HepG2 (cell line): ENCODE data around the gene NDRG2. TPM values are rescaled to one million over a fixed set of nuclear protein-coding genes. Genes with fewer than 3 reads are reported as not detected.

Experiments used
- ATAC-seq: fragments of 200-7000 bp; cut with Tn5 transposase; 3 replicates; pipeline ENCODE4 v1.9.1; 2020; ENCODE audit warnings: mild to moderate bottlenecking, moderate library complexity
- BruUV-seq: library from RNA; stranded (reverse); fragments of 400-500 nt; replicated peaks from 2 replicates; lab custom pipeline; 2021; lab: Mats Ljungman, UMichigan
- CTCF ChIA-PET: fragments of 300-600 bp; formaldehyde crosslinking; extraction: SDS; loops from one replicate; lab custom pipeline; 2021; ENCODE audit warnings: low total read pairs, inconsistent platforms, low intra/inter-chr PET ratio; lab: Yijun Ruan, JAX
- POLR2A ChIA-PET: fragments of 350-600 bp; sonication (Branson Sonifier 250); formaldehyde crosslinking; loops from one replicate; lab custom pipeline; 2020; ENCODE audit warnings: antibody characterized with exemption, inconsistent platforms; lab: Yijun Ruan, JAX
- DNase-seq: peaks from one replicate; pipeline ENCODE4 v3.0.0-alpha.2; 2015; ENCODE audit warnings: low spot score
- FAIRE-seq: peaks from 3 replicates; lab custom pipeline; 2011; peaks lifted over from hg19 to GRCh38; lab: Jason Lieb, UNC
- H2AFZ ChIP-seq: one replicate; pipeline ENCODE4 v1.6.1; 2011; ENCODE audit warnings: low read length, inconsistent platforms
- H3K27ac ChIP-seq: fragments of 300-600 bp; 3 replicates; pipeline ENCODE4 v1.8.0; 2011; ENCODE audit warnings: mixed run types, mild to moderate bottlenecking, mixed read lengths, low read length, inconsistent platforms; ENCODE audit not compliant: insufficient read depth; ENCODE audit errors: extremely low read length
- H3K27me3 ChIP-seq, 2 experiments: fragments of 200-600 bp in 1 of 2; 2 replicates in 1 of 2; 3 replicates in 1 of 2; pipeline versions ENCODE4 v1.6.0 to v1.8.0; 2011; ENCODE audit warnings: low read length in 2 of 2, mild to moderate bottlenecking in 2 of 2, moderate library complexity in 2 of 2, inconsistent platforms in 1 of 2; ENCODE audit not compliant: insufficient read depth in 2 of 2, control insufficient read depth in 1 of 2
- H3K36me3 ChIP-seq, 2 experiments: fragments of 200-600 bp in 1 of 2; replicated peaks in 1 of 2; 2 replicates in 1 of 2; 3 replicates in 1 of 2; pipeline versions ENCODE4 v1.5.1 to v1.8.0; 2011; ENCODE audit warnings: low read length in 2 of 2, inconsistent platforms in 1 of 2; ENCODE audit not compliant: insufficient read depth in 2 of 2, control insufficient read depth in 1 of 2
- H3K4me1 ChIP-seq: 2 replicates; pipeline ENCODE4 v1.5.1; 2012; ENCODE audit warnings: low read length, inconsistent platforms; ENCODE audit not compliant: insufficient read depth
- H3K4me2 ChIP-seq: 2 replicates; pipeline ENCODE4 v1.6.0; 2011; ENCODE audit warnings: low read depth, low read length, inconsistent platforms
- H3K4me3 ChIP-seq, 3 experiments: fragments of 200-600 bp in 1 of 3; sonication (generic), shearing (Covaris generic) in 1 of 3; replicated peaks in 1 of 3; 2 replicates each; pipeline ENCODE4 v1.5.1; 2011 to 2016; ENCODE audit warnings: low read length in 3 of 3, inconsistent platforms in 2 of 3, low read depth in 2 of 3, mild to moderate bottlenecking in 2 of 3, control low read depth in 1 of 3, mixed read lengths in 1 of 3; ENCODE audit not compliant: insufficient read depth in 1 of 3
- H3K79me2 ChIP-seq: one replicate; pipeline ENCODE4 v1.6.1; 2011; ENCODE audit warnings: low read length, inconsistent platforms; ENCODE audit not compliant: insufficient read depth
- H3K9ac ChIP-seq: 2 replicates; pipeline ENCODE4 v1.6.0; 2011; ENCODE audit warnings: mild to moderate bottlenecking, low read depth, low read length, inconsistent platforms; ENCODE audit not compliant: insufficient read depth
- H3K9me3 ChIP-seq: 2 replicates; pipeline ENCODE4 v1.5.1; 2012; ENCODE audit warnings: mild to moderate bottlenecking, low read length
- H4K20me1 ChIP-seq: 2 replicates; pipeline ENCODE4 v1.6.0; 2011; ENCODE audit warnings: inconsistent platforms, mild to moderate bottlenecking, low read length, moderate library complexity; ENCODE audit not compliant: insufficient read depth
- FOXJ3 ChIP-seq: sonication (generic); formaldehyde crosslinking; IDR thresholded peaks from 2 replicates; pipeline ENCODE4 v1.4.0; 2020; ENCODE audit warnings: missing genetic modification reagents, mild to moderate bottlenecking, borderline replicate concordance
- GABPA ChIP-seq, 2 experiments: IDR thresholded peaks; 2 replicates each; pipeline ENCODE4 v1.6.1; 2011 to 2016; ENCODE audit warnings: low read depth in 2 of 2, low read length in 1 of 2, missing biosample characterization in 1 of 2, missing genetic modification characterization in 1 of 2
- HDAC1 ChIP-seq: sonication (generic); formaldehyde crosslinking; IDR thresholded peaks from 2 replicates; pipeline ENCODE4 v1.5.1; 2020; ENCODE audit warnings: mild to moderate bottlenecking, missing genetic modification reagents
- IKZF1 ChIP-seq: fragments of 450-650 bp; IDR thresholded peaks from 2 replicates; pipeline ENCODE4 v1.7.1; 2016
- MLLT10 ChIP-seq: sonication (generic); formaldehyde crosslinking; IDR thresholded peaks from 2 replicates; pipeline ENCODE4 v1.4.0; 2020; ENCODE audit warnings: missing genetic modification reagents
- NFKB2 ChIP-seq: sonication (generic); formaldehyde crosslinking; IDR thresholded peaks from 2 replicates; pipeline ENCODE4 v1.4.0; 2020; ENCODE audit warnings: missing genetic modification reagents, borderline replicate concordance
- SIX4 ChIP-seq: sonication (generic); formaldehyde crosslinking; IDR thresholded peaks from 2 replicates; pipeline ENCODE4 v1.4.0; 2020; ENCODE audit warnings: missing genetic modification reagents
- SP2 ChIP-seq: sonication (generic); formaldehyde crosslinking; IDR thresholded peaks from 2 replicates; pipeline ENCODE4 v1.5.1; 2020; ENCODE audit warnings: mild to moderate bottlenecking, missing genetic modification reagents
- ZMYM2 ChIP-seq: sonication (generic); formaldehyde crosslinking; IDR thresholded peaks from 2 replicates; pipeline ENCODE4 v1.8.0; 2022; ENCODE audit warnings: mild to moderate bottlenecking, missing genetic modification reagents
- ZNF121 ChIP-seq: sonication (generic); formaldehyde crosslinking; IDR thresholded peaks from 2 replicates; pipeline ENCODE4 v1.5.0; 2020; ENCODE audit warnings: mild to moderate bottlenecking, missing genetic modification reagents
- ZNF530 ChIP-seq: sonication (generic); formaldehyde crosslinking; IDR thresholded peaks from 2 replicates; pipeline ENCODE4 v1.5.0; 2020; ENCODE audit warnings: low read depth, mild to moderate bottlenecking, missing genetic modification reagents
- ZNF569 ChIP-seq: sonication (generic); formaldehyde crosslinking; IDR thresholded peaks from 2 replicates; pipeline ENCODE4 v1.5.0; 2020; ENCODE audit warnings: mild to moderate bottlenecking, missing genetic modification reagents, moderate library complexity, borderline replicate concordance
- ZNF616 ChIP-seq: sonication (generic); formaldehyde crosslinking; IDR thresholded peaks from 2 replicates; pipeline ENCODE4 v1.5.0; 2020; ENCODE audit warnings: low read depth, mild to moderate bottlenecking, missing genetic modification reagents
- ZNF766 ChIP-seq: sonication (generic); formaldehyde crosslinking; IDR thresholded peaks from 2 replicates; pipeline ENCODE4 v1.5.0; 2020; ENCODE audit warnings: missing genetic modification reagents, borderline replicate concordance
- ZNF780A ChIP-seq: sonication (generic); formaldehyde crosslinking; IDR thresholded peaks from 2 replicates; pipeline ENCODE4 v1.8.0; 2022; ENCODE audit warnings: mild to moderate bottlenecking, missing genetic modification reagents, moderate library complexity
- WGBS: methylation state at CpG from one replicate; pipeline ENCODE4 v1.1.6; 2017; ENCODE audit warnings: low lambda C conversion rate; 5-methylcytosine and 5-hydroxymethylcytosine counted together
- in situ Hi-C: cut with HindIII; loops from 2 replicates; pipeline ENCODE4 v1.10.0; 2017; ENCODE audit warnings: low pct_unique_long_range_greater_than_20kb; ENCODE audit not compliant: extremely low pct_ligation_motif_present
- intact Hi-C: fragments of 100-400 bp; cut with micrococcal nuclease; formaldehyde crosslinking; loops from one replicate; pipeline ENCODE4 v1.10.0; 2022; ENCODE audit not compliant: unreplicated experiment
- polyA plus RNA-seq, 8 experiments: library from polyadenylated mRNA; depleted of rRNA in 3 of 8; stranded (reverse) in 7 of 8; unstranded in 1 of 8; fragments of >200 nt; fragmentation: Illumina TruSeq in 4 of 8; extraction: Trizol in 4 of 8; gene quantifications; 2 replicates each; pipeline versions ENCODE4 v1.2.1 to v1.2.3, GENCODE V29; 2011 to 2016; ENCODE audit warnings: low read depth in 4 of 8, missing spikeins in 1 of 8, mixed read lengths in 1 of 8; ENCODE audit not compliant: insufficient read depth in 1 of 8
- total RNA-seq, 5 experiments: library from RNA; depleted of rRNA; stranded (reverse); fragments of >200 nt; fragmentation: Illumina TruSeq; extraction: Trizol; gene quantifications; 2 replicates each; pipeline ENCODE4 v1.2.3, GENCODE V29; 2016; ENCODE audit warnings: low read depth in 1 of 5
- TF ChIP-seq, protein P1 (sequence below): sonication (generic); formaldehyde crosslinking; IDR thresholded peaks from 2 replicates; pipeline ENCODE4 v1.5.1; 2020; ENCODE audit warnings: mild to moderate bottlenecking, missing genetic modification reagents, borderline replicate concordance

NDRG2 gene
- total and polyA plus RNA-seq, 2 of the 13 experiments (the other 11 are each of a cell fraction or from before 2014, with no cell fraction given), result 27.2 to 189 TPM

- no TSS peak for BruUV-seq
- Histone ChIP-seq H3K27ac (no peak overlapping the region), H2AFZ (no peak overlapping the region), H3K4me2 (no peak overlapping the region), H3K9ac (no peak overlapping the region), H3K27me3 (no peaks in the 10 kb centered on the region), H3K4me1 (peaks cover 33% of the 10 kb centered on the region), H3K4me3 (no peak overlapping the region), H3K9me3 (no peaks in the 10 kb centered on the region), H3K79me2 (peaks cover 4% of the 10 kb centered on the region), H4K20me1 (no peaks in the 10 kb centered on the region), H3K36me3 (peaks cover 35 to 51% of the 10 kb centered on the region in 2 experiments)
- ChIA-PET CTCF (interaction anchor here (1.1 kb wide), 1 partner anchor 21 kb away, joined by 3 read pairs; no protein-coding TSS in a partner anchor), POLR2A (interaction anchor here (1.5 to 8.0 kb wide), 2 partner anchors 21 to 37 kb away, joined by 4 to 112 read pairs; no protein-coding TSS in a partner anchor)
- intact Hi-C loops (no loop called here), in situ Hi-C loops (loop anchor here (5.0 kb wide), 1 partner anchor 84 kb away; the partner anchor contains the start of gene TMEM253)
- no peak for TF ChIP-seq ZNF121 (CRISPR knock-in tag)
- TF ChIP-seq NFKB2 (CRISPR knock-in tag), result no peak
- TF ChIP-seq ZMYM2, result no peak
- no peak for TF ChIP-seq ZNF766 (CRISPR knock-in tag)
- no peak for TF ChIP-seq ZNF616
- TF ChIP-seq HDAC1 (CRISPR knock-in tag), result no peak
- TF ChIP-seq, protein P1, sequence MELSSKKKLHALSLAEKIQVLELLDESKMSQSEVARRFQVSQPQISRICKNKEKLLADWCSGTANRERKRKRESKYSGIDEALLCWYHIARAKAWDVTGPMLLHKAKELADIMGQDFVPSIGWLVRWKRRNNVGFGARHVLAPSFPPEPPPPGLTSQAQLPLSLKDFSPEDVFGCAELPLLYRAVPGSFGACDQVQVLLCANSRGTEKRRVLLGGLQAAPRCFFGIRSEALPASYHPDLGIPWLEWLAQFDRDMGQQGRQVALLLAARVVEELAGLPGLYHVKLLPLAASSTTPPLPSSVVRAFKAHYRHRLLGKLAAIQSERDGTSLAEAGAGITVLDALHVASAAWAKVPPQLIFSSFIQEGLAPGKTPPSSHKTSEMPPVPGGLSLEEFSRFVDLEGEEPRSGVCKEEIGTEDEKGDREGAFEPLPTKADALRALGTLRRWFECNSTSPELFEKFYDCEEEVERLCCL (CRISPR knock-in tag), result no peak
- TF ChIP-seq ZNF780A (CRISPR knock-in tag), result no peak
- no peak for TF ChIP-seq ZNF569 (CRISPR knock-in tag)
- no peak for TF ChIP-seq SP2 (CRISPR knock-in tag)
- TF ChIP-seq MLLT10 (CRISPR knock-in tag), result no peak
- no peak for TF ChIP-seq IKZF1
- no peak for TF ChIP-seq SIX4 (CRISPR knock-in tag)
- no peak for TF ChIP-seq FOXJ3 (CRISPR knock-in tag)
- no peak for TF ChIP-seq ZNF530
- no peak for TF ChIP-seq GABPA (IDR thresholded peaks at IDR 0.05; ENCODE audit: low read depth, low read length)
- TF ChIP-seq GABPA (CRISPR knock-in tag; IDR thresholded peaks at IDR 0.05; ENCODE audit: low read depth), result no peak
- ATAC-seq (no peak), DNase-seq (no peak), FAIRE-seq (no peak)
- 95% methylated on average over 7 of the region's 7 CpGs for WGBS
Observed at GRCh38 chr14:21018286-21018685, 6.6 kb downstream of the NDRG2 start.
